HG03175 (cell line): Measurements from ENCODE around the gene ZNF544.
"Not testable (repeated sequence)": the region's sequence is repeated elsewhere in the genome, so short reads cannot be mapped to it uniquely, and the experiment has no call there.

ENCODE experiments used
- ATAC-seq: cut with Tn5 transposase; IDR thresholded peaks from one replicate; pipeline ENCODE4 v1.9.1; 2021; ENCODE audit warnings: mild to moderate bottlenecking, moderate library complexity; ENCODE audit not compliant: unreplicated experiment

Gene ZNF544

DNA sequence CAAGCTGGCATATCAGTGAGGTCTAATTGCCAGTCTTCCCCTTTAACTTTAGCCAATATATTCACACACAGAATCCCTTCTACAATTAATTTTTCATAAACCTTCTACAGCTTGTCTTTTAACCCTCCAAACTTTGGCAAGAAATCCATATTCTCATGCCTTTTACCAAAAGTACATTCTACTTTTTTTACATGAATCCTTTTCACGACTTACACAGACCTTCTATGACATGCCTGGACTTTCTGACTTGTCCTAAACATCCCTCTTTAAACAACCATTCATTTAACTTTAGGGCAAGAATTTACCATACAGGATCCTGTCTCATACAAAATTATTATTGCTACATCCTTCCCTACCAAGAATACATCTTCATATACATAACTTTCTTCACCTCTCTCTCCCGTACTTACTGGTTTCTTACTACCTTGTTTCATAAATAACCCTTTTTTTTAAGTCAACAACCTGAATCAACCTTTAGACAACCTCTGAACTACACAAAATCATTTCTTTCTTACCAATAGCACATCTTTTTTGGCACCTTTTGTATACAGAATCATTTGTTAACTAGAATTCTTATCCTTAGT lies 23.5 kb downstream of the ZNF544 start:
- no peak for ATAC-seq

DNA sequence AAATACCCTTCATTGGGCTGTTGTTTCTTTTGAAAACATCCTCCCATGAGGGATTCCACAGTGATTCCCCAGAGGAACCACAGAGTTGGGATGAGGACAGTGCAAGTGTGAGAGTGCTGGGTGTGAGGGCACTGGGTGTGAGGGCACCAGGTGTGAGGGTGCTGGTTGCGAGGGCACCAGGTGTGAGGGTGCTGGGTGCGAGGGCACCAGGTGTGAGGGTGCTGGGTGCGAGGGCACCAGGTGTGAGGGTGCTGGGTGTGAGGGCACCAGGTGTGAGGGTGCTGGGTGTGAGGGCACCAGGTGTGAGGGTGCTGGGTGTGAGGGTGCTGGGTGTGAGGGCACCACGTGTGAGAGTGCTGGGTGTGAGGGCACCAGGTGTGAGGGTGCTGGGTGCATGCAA lies 29.5 kb downstream of the ZNF544 start:
- not testable (repeated sequence) for ATAC-seq

DNA sequence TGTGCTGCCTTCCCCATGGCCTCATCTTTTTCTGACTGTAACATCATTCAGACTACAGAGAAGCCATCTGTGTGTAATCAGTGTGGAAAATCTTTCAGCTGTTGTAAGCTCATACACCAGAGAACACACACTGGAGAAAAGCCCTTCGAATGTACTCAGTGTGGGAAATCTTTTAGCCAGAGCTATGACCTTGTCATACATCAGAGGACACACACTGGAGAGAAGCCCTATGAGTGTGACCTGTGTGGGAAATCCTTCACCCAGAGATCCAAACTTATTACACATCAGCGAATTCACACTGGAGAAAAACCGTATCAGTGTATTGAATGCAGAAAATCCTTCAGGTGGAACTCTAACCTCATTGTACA lies 32.9 kb downstream of the ZNF544 start:
- no peak for ATAC-seq

GRCh38 chr19:58261968-58262921 lies 33.5 kb downstream of the ZNF544 start:
- ATAC-seq, result no peak

DNA sequence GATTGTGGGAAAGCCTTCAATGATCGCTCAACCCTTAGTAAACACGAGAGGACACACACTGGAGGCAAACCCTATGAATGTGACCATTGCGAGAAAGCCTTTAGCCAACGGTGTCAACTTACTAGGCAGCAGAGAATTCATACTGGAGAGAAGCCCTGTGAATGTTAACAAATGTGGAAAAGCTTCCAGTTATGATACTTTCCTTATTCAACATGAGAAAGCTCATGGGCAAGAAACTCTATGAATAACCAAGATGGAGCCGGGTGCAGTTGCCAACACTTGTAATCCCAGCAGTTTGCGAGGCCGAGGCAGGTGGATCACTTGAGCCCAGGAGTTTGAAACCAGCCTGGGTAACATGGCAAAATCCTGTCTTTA lies 34.2 kb downstream of the ZNF544 start:
- ATAC-seq, result no peak

DNA sequence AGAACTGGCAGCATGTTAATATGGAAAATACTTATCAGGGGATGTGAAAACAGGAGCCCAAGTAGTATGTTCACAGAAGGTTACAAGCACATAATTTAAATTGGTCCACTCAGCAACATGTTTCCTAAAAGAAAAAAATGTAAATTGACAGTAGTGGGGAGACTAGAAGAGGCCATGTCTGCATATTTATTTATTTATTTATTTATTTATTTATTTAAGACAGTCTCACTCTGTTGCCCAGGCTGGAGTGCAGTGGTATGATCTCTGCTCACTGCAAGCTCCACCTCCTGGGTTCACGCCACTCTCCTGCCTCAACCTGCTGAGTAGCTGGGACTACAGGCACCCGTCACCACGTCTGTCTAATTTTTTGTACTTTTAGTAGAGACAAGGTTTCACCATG lies 36.4 kb downstream of the ZNF544 start:
- ATAC-seq, result no peak

DNA sequence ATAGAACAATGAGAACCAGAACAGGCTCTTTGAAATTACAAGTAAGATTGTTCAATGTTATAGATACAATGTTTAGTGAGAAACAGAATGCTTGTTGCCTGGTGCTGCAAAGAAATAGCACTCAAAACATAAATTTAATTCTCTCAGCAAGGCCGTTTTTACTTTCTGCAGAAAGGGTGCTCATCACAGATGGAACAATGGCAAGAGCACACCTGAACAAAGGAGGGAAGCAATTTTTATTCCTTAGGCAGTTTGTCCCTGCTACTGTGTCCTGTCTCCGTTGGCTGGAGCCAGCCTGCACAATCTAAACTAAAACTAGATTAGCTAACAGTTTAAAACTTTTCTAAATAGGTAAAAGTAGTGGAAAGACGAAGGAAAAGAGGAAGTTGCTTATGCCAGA lies 39.6 kb downstream of the ZNF544 start:
- ATAC-seq, result no peak

GRCh38 chr19:58274771-58275201 lies 46.1 kb downstream of the ZNF544 start:
- no peak for ATAC-seq

DNA sequence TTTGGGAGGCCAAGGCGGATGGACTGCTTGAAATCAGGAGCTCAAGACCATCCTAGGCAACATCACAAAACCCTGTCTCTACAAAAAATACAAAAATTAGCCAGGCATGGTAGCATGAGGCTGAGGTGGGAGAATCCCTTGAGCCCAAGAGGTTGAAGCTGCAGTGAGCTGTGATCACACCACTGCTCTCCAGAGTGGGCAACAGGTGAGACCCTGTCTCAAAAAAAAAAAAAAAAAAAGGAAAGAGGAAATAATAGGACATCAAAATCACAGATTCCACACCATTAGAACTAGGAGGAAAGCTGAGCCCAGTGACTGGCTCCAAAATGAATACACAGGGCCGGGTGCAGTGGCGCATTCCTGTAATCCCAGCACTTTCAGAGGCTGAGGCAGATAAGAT lies 46.9 kb downstream of the ZNF544 start:
- ATAC-seq, result no peak

GRCh38 chr19:58277197-58277596 lies 48.5 kb downstream of the ZNF544 start:
- ATAC-seq, result no peak

DNA sequence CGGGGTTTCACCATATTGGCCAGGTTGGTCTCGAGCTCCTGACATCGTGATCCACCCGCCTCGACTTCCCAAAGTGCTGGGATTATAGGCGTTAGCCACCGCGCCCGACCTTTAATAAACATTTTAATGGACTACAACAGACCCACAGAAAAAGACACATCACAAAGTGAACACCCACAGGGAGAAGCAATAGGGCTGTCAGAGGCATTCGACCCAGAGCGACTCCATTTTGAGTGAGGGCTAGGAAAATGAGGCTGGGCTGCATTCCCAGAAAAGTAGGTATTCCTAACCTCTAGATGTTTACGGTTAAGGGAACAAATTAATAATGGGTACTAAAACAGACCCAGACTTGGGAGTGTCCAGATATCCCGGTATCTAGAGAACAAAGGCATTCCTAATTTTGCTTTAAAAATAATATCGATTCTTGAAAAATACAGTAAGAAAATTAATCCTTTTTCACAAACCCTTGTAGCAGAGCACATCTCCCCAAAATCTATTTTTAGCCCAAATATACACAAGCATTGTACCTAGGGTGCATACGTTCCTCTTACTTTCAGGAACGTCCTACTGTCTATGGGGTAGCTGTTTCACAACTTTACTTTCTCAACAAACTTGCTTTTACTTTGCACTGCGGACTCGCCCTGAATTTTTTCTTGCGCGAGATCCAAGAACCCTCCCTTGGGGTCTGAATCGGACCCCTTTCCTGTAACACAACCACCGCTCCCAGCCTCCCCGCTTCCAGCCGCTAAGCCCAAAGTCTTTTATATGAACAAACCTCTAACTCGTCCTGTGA lies 49.2 kb downstream of the ZNF544 start:
- no peak for ATAC-seq

- ATAC-seq, result peak; percentile 97
Measured at GRCh38 chr19:58278541-58279041, 49.9 kb downstream of the ZNF544 start, which contains the start of gene ZNF8. Gene ZNF8 (plus strand): TSS chr19:58278955. CDS start chr19:58279082, 127 bp downstream.

DNA sequence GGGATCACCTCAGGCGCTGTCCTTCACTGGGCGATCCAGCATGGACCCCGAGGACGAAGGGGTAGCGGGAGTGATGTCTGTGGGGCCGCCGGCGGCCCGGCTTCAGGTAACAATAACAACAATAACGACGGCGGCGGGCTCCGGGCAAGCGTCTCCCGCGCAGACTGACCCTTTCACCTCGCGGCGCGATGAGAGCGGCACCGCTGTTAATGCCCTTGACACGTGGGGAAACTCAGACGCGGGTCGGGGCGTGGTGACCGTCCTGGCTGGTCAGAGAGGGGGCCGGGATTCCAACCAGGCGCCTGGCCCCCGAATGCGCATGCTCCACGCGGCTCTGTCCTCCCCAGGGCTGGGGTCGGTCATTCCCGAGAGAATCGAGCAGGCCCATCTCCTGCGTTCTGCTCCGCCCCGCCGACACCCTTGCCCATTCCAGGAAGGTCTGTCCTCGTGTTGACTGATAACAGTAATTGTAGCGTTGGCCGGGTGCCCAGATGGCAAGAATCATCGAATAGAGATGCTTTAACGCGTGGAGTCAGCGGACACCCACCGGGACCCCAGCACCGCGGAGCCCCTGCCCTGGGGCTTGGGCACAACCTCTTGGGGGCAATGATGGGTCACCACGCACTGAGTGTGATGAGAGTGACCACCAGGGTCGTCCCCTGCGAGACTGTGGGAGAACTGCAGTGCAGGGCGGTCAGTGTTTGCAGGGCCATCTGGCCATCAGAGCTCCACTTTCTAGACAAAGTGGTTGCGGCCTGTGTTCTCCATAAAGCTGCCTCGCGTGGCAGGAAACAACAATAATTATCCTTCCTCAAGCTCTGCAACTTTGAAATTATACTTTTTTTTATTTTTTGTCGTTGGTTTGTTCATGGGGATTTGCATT lies 50.6 kb downstream of the ZNF544 start:
- ATAC-seq, result peak; percentile 23

DNA sequence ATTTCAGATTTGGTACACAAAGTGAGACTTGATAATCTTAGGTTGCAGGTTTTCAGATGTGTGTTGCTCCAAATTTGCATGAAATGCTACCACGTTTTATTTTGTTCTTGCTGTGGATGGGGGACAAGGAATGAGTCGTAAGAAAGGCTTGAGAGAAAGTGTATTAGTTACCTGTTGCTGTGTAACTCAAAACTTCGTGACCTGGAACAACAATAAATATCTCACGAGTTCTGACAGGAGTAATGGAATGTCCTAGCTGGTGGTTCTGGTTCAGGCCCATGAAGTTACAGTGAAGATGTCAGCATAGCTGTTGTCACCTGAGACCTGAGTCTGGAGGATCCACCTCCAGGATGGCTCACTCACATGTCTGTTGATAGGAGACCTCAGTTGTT lies 51.2 kb downstream of the ZNF544 start:
- no peak for ATAC-seq

GRCh38 chr19:58284199-58284598 lies 55.5 kb downstream of the ZNF544 start:
- ATAC-seq, result no peak

GRCh38 chr19:58291943-58292342 lies 63.2 kb downstream of the ZNF544 start:
- no peak for ATAC-seq

DNA sequence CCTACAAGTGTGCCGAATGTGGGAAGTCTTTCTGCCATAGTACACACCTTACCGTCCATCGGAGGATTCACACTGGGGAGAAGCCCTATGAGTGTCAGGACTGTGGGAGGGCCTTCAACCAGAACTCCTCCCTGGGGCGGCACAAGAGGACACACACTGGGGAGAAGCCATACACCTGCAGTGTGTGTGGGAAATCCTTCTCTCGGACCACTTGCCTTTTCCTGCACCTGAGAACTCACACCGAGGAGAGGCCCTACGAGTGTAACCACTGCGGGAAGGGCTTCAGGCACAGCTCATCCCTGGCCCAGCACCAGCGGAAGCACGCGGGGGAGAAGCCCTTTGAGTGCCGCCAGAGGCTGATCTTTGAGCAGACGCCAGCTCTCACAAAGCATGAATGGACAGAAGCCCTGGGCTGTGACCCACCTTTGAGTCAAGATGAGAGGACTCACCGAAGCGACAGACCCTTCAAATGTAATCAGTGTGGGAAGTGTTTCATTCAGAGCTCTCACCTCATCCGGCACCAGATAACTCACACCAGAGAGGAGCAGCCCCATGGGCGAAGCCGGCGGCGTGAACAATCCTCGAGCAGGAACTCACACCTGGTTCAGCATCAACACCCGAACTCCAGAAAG lies 66.1 kb downstream of the ZNF544 start:
- no peak for ATAC-seq

DNA sequence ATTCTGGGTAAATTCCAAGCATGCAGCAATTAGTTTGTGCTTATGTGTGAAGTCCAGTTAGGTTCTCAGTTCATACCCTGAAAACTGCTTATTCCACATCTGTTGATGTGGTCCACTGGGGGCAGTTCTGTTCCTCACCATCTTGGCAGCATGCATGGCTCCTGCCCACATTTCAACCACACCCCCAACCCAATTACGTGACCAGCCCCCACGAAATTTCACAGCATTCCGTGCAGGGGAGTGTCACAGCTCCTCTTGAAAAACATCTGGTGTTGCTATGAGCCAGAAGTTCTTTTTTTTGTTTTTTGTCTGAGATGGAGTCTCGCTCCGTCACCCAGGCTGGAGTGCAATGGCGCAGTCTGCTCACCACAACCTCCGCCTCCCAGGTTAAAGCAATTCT lies 67.4 kb downstream of the ZNF544 start:
- no peak for ATAC-seq

- no peak for ATAC-seq
Measured at GRCh38 chr19:58300620-58301019, 71.9 kb downstream of the ZNF544 start.

- ATAC-seq, result no peak
Measured at GRCh38 chr19:58304255-58304654, 75.5 kb downstream of the ZNF544 start.
